ENCODE measurements around the gene FAM83F.

FAM83F gene

GRCh38 chr22:40036126-40036525, 41.4 kb downstream of the FAM83F start:
- DNase-seq (ENCODE audit: low read depth), result no peak

- DNase-seq (ENCODE audit: low read depth), result peak; percentile 40
Measured at GRCh38 chr22:40036591-40037225, 42.0 kb downstream of the FAM83F start.

GRCh38 chr22:40037320-40037719, 42.6 kb downstream of the FAM83F start:
- DNase-seq (ENCODE audit: low read depth), result no peak

GRCh38 chr22:40039482-40040115, 44.8 kb downstream of the FAM83F start:
- DNase-seq (ENCODE audit: low read depth), result no peak

GRCh38 chr22:40040927-40041326, 46.2 kb downstream of the FAM83F start:
- peak; percentile 31 for DNase-seq (ENCODE audit: low read depth)

GRCh38 chr22:40041366-40042137, 46.8 kb downstream of the FAM83F start:
- no peak for DNase-seq (ENCODE audit: low read depth)

GRCh38 chr22:40042312-40042711, 47.6 kb downstream of the FAM83F start:
- no peak for DNase-seq (ENCODE audit: low read depth)

GRCh38 chr22:40043081-40043480, 48.3 kb downstream of the FAM83F start:
- no peak for DNase-seq (ENCODE audit: low read depth)

- DNase-seq (ENCODE audit: low read depth), result no peak
Measured at GRCh38 chr22:40043793-40044101, 49.0 kb downstream of the FAM83F start.

GRCh38 chr22:40044102-40044869, 49.5 kb downstream of the FAM83F start:
- peak; percentile 99 for DNase-seq (ENCODE audit: low read depth)

GRCh38 chr22:40044870-40045834, 50.4 kb downstream of the FAM83F start:
- DNase-seq (ENCODE audit: low read depth), result no peak

GRCh38 chr22:40046126-40046525, 51.4 kb downstream of the FAM83F start:
- no peak for DNase-seq (ENCODE audit: low read depth)

GRCh38 chr22:40050258-40050657, 55.5 kb downstream of the FAM83F start:
- DNase-seq (ENCODE audit: low read depth), result no peak

- no peak for DNase-seq (ENCODE audit: low read depth)
Measured at GRCh38 chr22:40051322-40051721, 56.6 kb downstream of the FAM83F start.

GRCh38 chr22:40053460-40053859, 58.7 kb downstream of the FAM83F start:
- no peak for DNase-seq (ENCODE audit: low read depth)

GRCh38 chr22:40054486-40054885, 59.7 kb downstream of the FAM83F start:
- DNase-seq (ENCODE audit: low read depth), result no peak

GRCh38 chr22:40055143-40055883, 60.6 kb downstream of the FAM83F start:
- DNase-seq (ENCODE audit: low read depth), result no peak

- no peak for DNase-seq (ENCODE audit: low read depth)
Measured at GRCh38 chr22:40056154-40056553, 61.4 kb downstream of the FAM83F start.

GRCh38 chr22:40056559-40056958, 61.8 kb downstream of the FAM83F start:
- DNase-seq (ENCODE audit: low read depth), result no peak

GRCh38 chr22:40057652-40058051, 62.9 kb downstream of the FAM83F start:
- DNase-seq (ENCODE audit: low read depth), result no peak

GRCh38 chr22:40058265-40058664, 63.5 kb downstream of the FAM83F start:
- no peak for DNase-seq (ENCODE audit: low read depth)

Data from stromal cell of bone marrow (primary cell).